WTC11 (cell line): Measurements from ENCODE around the gene RUVBL1. TPM values are rescaled to one million over a fixed set of nuclear protein-coding genes. Genes with fewer than 3 reads are reported as not detected.

Source experiments
- ATAC-seq: fragments of 200-7000 bp; cut with Tn5 transposase; 2 replicates; pipeline ENCODE4 v1.10.0; 2021; ENCODE audit warnings: mild to moderate bottlenecking, moderate library complexity
- CTCF ChIA-PET: fragments of 300-600 bp; sonication (Branson Sonifier 250); formaldehyde crosslinking; loops from one replicate; lab custom pipeline; 2021; ENCODE audit warnings: antibody characterized with exemption; lab: Charles Lee
- POLR2A ChIA-PET: fragments of 350-600 bp; sonication (Branson Sonifier 250); formaldehyde crosslinking; loops from one replicate; lab custom pipeline; 2021; ENCODE audit warnings: antibody characterized with exemption; lab: Charles Lee
- DNase-seq: peaks from one replicate; pipeline ENCODE4 v3.0.0; 2021; ENCODE audit warnings: low spot score
- H3K27ac Mint-ChIP-seq: 2 replicates; pipeline ENCODE4 v1.8.0; 2021; ENCODE audit warnings: mixed read lengths
- H3K27me3 Mint-ChIP-seq: 2 replicates; pipeline ENCODE4 v1.8.0; 2021; ENCODE audit warnings: low read depth, mild to moderate bottlenecking, moderate library complexity, mixed read lengths
- H3K36me3 Mint-ChIP-seq: 2 replicates; pipeline ENCODE4 v1.8.0; 2021; ENCODE audit warnings: mixed read lengths
- H3K4me1 Mint-ChIP-seq: 2 replicates; pipeline ENCODE4 v1.8.0; 2022; ENCODE audit warnings: mixed read lengths
- H3K4me3 Mint-ChIP-seq: 2 replicates; pipeline ENCODE4 v1.8.0; 2021; ENCODE audit warnings: mild to moderate bottlenecking, moderate library complexity, mixed read lengths
- H3K9me3 Mint-ChIP-seq: 2 replicates; pipeline ENCODE4 v1.8.0; 2021; ENCODE audit warnings: mixed read lengths
- AFF4 ChIP-seq: sonication (generic); formaldehyde crosslinking; IDR thresholded peaks from 2 replicates; pipeline ENCODE4 v1.8.1; 2023; ENCODE audit warnings: mild to moderate bottlenecking, missing genetic modification reagents, borderline replicate concordance
- AR ChIP-seq: fragments of 250-450 bp; sonication (Bioruptor Pico); IDR thresholded peaks from 2 replicates; pipeline ENCODE4 v1.9.0; 2021; ENCODE audit warnings: mild to moderate bottlenecking
- CREB1 ChIP-seq: sonication (generic); formaldehyde crosslinking; IDR thresholded peaks from 2 replicates; pipeline ENCODE4 v1.8.0; 2023; ENCODE audit warnings: mild to moderate bottlenecking, missing genetic modification reagents
- CREM ChIP-seq: sonication (generic); formaldehyde crosslinking; IDR thresholded peaks from 2 replicates; pipeline ENCODE4 v1.8.1; 2022; ENCODE audit warnings: mild to moderate bottlenecking, missing genetic modification reagents, moderate library complexity
- EMX1 ChIP-seq: fragments of 250-450 bp; sonication (Bioruptor Pico); IDR thresholded peaks from 2 replicates; pipeline ENCODE4 v1.8.0; 2021; ENCODE audit warnings: mild to moderate bottlenecking
- GABPB1 ChIP-seq: sonication (generic); formaldehyde crosslinking; IDR thresholded peaks from 2 replicates; pipeline ENCODE4 v1.8.1; 2023; ENCODE audit warnings: mild to moderate bottlenecking, missing genetic modification reagents
- HMGXB4 ChIP-seq: sonication (generic); formaldehyde crosslinking; IDR thresholded peaks from 2 replicates; pipeline ENCODE4 v1.8.1; 2023; ENCODE audit warnings: mild to moderate bottlenecking, moderate library complexity, missing genetic modification reagents
- MXD4 ChIP-seq: fragments of 250-450 bp; sonication (Bioruptor Pico); IDR thresholded peaks from 2 replicates; pipeline ENCODE4 v1.8.0; 2021; ENCODE audit warnings: mild to moderate bottlenecking, moderate library complexity, borderline replicate concordance
- SMAD4 ChIP-seq: sonication (generic); formaldehyde crosslinking; IDR thresholded peaks from 2 replicates; pipeline ENCODE4 v1.8.0; 2022; ENCODE audit warnings: mild to moderate bottlenecking, missing genetic modification reagents
- TCF7 ChIP-seq: sonication (generic); formaldehyde crosslinking; IDR thresholded peaks from 2 replicates; pipeline ENCODE4 v1.8.0; 2022; ENCODE audit warnings: mild to moderate bottlenecking, low read depth, missing genetic modification reagents, moderate library complexity
- ZNF317 ChIP-seq: sonication (generic); formaldehyde crosslinking; IDR thresholded peaks from 2 replicates; pipeline ENCODE4 v1.8.1; 2023; ENCODE audit warnings: low read depth, mild to moderate bottlenecking, moderate library complexity, missing genetic modification reagents, borderline replicate concordance
- ZSCAN18 ChIP-seq: fragments of 250-450 bp; sonication (Bioruptor Pico); IDR thresholded peaks from 2 replicates; pipeline ENCODE4 v2.1.2; 2022; ENCODE audit warnings: mild to moderate bottlenecking, moderate library complexity
- total RNA-seq: library from RNA; stranded (reverse); gene quantifications from 3 replicates; pipeline ENCODE4 v1.2.3, GENCODE V29; 2021

Gene RUVBL1
- total RNA-seq, 1 experiment from 2014 or later = 118 TPM

- CTCF ChIA-PET = interaction anchor here (0.7 kb wide), 1 partner anchor 153 kb away, joined by 3 read pairs; no protein-coding TSS in a partner anchor
- H3K9me3 Mint-ChIP-seq = no peaks in the 10 kb centered on the region
- H3K4me1 Mint-ChIP-seq = peaks cover 26% of the 10 kb centered on the region
Measured at GRCh38 chr3:128168836-128169235, 45.2 kb upstream of the RUVBL1 start.

More at GRCh38 chr3:128168836-128169235, 45.2 kb upstream of the RUVBL1 start:
- TF ChIP-seq ZNF317 (CRISPR knock-in tag) (no peak), AFF4 (no peak), GABPB1 (CRISPR knock-in tag) (no peak), MXD4 (CRISPR knock-in tag) (no peak), TCF7 (CRISPR knock-in tag) (no peak), CREM (CRISPR knock-in tag) (no peak), EMX1 (no peak), AR (CRISPR knock-in tag) (no peak), CREB1 (no peak), HMGXB4 (CRISPR knock-in tag) (no peak), SMAD4 (CRISPR knock-in tag) (no peak), ZSCAN18 (CRISPR knock-in tag) (no peak)
- POLR2A ChIA-PET = no interaction called here
- Mint-ChIP-seq H3K4me3 (no peak overlapping the region), H3K27me3 (no peaks in the 10 kb centered on the region), H3K27ac (peak overlapping the region; percentile 7; the same call in 1 of the 2 replicates), H3K36me3 (no peaks in the 10 kb centered on the region)
- DNase-seq = no peak
- no peak for ATAC-seq
